ENCODE measurements around the gene CTH.
"Not testable (repeated sequence)": the region's sequence is repeated elsewhere in the genome, so short reads cannot be mapped to it uniquely, and the experiment has no call there.

Gene CTH

DNA sequence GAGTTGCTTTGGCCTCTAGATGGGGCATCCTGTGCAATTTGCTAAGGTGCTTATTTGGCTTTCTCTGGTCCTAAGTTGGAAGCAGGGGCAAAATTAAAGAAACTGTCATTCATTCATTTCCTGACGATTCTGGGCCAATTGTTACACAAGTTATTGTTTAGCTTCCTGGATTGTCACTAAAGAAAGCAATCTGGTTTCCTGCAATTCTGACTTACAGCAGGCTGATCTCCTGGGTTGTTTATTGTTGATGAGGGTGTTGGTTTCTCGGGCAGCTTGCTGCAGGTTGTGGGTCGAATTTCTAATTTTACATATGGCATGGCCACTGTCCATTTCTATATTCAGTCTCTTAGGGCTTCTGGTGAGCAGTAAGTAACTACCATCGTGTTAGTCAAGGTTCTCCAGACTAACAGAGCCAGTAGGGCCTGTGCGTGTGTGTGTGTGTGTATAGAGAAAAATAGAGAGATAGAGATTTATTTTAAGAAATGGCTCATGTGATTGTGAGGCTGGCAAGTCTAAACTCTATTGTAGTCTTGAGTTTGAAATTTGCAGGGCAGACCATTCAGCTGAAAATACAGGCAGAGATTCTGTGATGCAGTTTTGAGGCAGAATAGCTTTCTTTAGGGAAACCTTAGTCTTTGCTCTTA, 30.4 kb downstream of the CTH start:
- TF ChIP-seq, protein P1, sequence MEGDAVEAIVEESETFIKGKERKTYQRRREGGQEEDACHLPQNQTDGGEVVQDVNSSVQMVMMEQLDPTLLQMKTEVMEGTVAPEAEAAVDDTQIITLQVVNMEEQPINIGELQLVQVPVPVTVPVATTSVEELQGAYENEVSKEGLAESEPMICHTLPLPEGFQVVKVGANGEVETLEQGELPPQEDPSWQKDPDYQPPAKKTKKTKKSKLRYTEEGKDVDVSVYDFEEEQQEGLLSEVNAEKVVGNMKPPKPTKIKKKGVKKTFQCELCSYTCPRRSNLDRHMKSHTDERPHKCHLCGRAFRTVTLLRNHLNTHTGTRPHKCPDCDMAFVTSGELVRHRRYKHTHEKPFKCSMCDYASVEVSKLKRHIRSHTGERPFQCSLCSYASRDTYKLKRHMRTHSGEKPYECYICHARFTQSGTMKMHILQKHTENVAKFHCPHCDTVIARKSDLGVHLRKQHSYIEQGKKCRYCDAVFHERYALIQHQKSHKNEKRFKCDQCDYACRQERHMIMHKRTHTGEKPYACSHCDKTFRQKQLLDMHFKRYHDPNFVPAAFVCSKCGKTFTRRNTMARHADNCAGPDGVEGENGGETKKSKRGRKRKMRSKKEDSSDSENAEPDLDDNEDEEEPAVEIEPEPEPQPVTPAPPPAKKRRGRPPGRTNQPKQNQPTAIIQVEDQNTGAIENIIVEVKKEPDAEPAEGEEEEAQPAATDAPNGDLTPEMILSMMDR (IDR thresholded peaks at IDR 0.05; ENCODE audit: insufficient read depth, low read length, missing control alignments), result no peak
- POLR2A ChIA-PET, result interaction anchor here (0.9 kb wide), 1 partner anchor 94 kb away, joined by 3 read pairs; no protein-coding TSS in a partner anchor
- CTCF ChIA-PET, result no interaction called here
- no peak for DNase-seq (ENCODE audit: low read depth, low spot score)
- no peak overlapping the region for H3K4me3 ChIP-seq (ENCODE audit: low read depth, low read length)

DNA sequence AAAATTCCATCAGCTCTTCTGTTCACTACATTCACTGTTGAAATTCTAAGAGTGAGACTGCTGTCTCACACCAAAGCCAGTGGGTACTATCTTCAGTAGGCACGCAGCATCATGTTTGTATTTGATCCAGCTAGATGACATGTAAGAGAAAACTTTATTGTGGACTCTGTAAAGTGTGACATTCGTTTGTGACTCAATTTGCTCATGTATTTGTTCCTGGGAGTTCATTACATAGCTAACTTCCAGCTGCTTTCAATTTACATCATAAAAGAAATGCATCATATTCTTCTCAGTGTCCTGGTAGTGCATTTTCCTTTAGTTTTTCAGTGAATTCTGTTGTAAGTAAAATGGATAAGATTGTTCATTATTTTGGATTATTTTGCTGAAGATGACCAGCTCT, 31.4 kb downstream of the CTH start:
- ChIA-PET CTCF (no interaction called here), POLR2A (no interaction called here)

DNA sequence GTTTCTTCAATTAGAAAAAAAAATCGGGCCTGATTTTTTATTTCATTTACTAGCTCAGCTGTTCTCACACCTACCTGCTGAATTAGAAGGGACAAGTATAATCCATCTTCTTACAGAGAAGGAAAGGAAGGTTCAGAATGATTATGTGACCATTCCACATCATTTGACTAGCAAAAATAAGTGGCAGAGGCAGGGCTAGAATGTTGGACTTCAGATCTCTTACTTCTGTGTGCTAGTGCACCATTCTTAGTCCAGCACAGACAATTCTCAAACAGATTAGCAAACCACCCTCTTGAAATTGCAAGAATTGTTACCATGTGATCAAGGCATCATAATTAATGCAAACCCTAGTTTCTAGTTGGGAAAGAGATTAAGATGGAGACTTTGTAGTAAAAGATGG, 32.7 kb downstream of the CTH start:
- ChIA-PET CTCF (interaction anchor here (0.7 kb wide), 1 partner anchor 12 kb away, joined by 3 read pairs; no protein-coding TSS in a partner anchor), POLR2A (no interaction called here)
- no peak overlapping the region for H3K4me3 ChIP-seq (ENCODE audit: low read depth, low read length)
- TF ChIP-seq, protein P1 (IDR thresholded peaks at IDR 0.05; ENCODE audit: insufficient read depth, low read length, missing control alignments), result no peak
- DNase-seq (ENCODE audit: low read depth, low spot score), result no peak

More for the DNA sequence above, 31.4 kb downstream of the CTH start:
- no peak overlapping the region for H3K4me3 ChIP-seq (ENCODE audit: low read depth, low read length)
- DNase-seq (ENCODE audit: low read depth, low spot score), result no peak
- TF ChIP-seq, protein P1 (IDR thresholded peaks at IDR 0.05; ENCODE audit: insufficient read depth, low read length, missing control alignments), result no peak

DNA sequence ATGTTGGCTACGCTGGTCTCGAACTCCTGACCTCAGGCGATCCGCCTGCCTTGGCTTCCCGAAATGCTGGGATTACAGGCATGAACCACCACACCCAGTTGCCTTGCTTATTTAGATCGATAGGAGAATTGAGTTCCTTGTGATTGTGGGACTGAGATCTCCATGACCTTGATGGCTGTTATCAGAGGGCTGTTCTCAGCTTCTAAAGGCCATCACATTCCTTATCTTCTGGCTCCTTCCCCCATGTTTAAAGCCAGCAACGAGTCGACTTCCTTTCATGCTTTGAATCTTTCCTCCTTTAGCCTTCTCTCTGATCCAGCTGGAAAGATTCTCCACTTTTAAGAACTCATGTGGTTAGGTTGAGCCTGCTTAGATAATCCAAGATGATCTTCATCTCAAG, 38.0 kb downstream of the CTH start:
- CTCF ChIA-PET, result no interaction called here
- DNase-seq (ENCODE audit: low read depth, low spot score), result no peak
- TF ChIP-seq, protein P1 (IDR thresholded peaks at IDR 0.05; ENCODE audit: insufficient read depth, low read length, missing control alignments), result no peak
- POLR2A ChIA-PET, result no interaction called here
- no peak overlapping the region for H3K4me3 ChIP-seq (ENCODE audit: low read depth, low read length)

DNA sequence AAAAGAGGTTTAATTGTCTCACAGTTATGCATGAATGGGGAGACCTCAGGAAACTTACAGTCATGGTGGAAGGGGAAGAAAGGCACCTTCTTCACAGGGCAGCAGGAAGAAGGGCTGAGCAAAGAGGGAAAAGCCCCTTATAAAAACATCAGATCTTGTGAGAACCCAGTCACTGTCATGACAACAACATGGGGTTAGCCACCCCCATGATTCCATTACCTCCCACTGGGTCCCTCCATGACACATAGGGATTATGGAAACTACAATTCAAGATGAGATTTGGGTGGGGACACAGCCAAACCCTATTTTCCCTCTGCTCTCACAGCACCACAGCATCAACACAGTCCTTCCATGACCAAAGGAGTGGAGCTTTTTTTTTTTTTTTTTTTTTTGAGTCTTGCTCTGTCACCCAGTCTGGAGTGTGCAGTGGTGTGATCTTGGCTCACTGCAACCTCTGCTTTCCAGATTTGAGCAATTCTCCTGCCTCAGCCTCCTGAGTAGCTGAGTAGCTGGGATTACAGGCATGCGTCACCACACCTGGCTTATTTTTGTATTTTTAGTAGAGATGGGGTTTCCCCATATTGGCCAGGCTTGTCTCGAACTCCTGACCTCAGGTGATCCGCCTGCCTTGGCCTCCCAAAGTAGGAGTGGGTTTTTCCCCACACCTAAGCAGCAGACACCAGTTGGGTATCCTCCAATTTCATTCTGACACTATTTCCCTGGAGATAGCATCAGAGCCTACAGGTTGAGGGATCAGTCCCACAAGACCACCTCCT, 41.3 kb downstream of the CTH start:
- DNase-seq (ENCODE audit: low read depth, low spot score); H3K4me3 ChIP-seq (ENCODE audit: low read depth, low read length); POLR2A ChIA-PET; CTCF ChIA-PET: not testable (repeated sequence)

DNA sequence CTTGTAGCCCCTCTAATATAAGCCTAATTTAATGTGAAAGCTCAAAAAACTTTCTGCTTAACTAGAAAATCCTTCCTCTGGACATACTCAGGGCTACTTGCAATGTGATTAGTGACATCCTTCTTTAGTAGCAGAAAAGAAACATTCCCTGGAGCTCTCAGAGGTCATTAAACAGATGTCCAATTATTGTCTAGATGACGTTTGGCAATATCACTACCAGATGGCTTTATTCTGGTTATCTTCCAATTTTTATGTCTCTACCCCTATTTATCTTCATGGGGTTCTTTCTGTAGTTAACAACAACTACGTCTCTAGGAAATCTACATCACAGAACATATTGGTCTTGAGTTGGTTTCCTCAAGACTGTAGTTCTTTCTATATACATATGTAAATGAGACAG, 44.2 kb downstream of the CTH start:
- POLR2A ChIA-PET, result no interaction called here

More for the DNA sequence above, 44.2 kb downstream of the CTH start:
- DNase-seq (ENCODE audit: low read depth, low spot score), result no peak
- CTCF ChIA-PET, result no interaction called here
- H3K4me3 ChIP-seq (ENCODE audit: low read depth, low read length), result no peak overlapping the region
- TF ChIP-seq, protein P1 (IDR thresholded peaks at IDR 0.05; ENCODE audit: insufficient read depth, low read length, missing control alignments), result no peak

Data from AG04449 (cell line).